ENCODE data around the gene CCDC141.

DNA sequence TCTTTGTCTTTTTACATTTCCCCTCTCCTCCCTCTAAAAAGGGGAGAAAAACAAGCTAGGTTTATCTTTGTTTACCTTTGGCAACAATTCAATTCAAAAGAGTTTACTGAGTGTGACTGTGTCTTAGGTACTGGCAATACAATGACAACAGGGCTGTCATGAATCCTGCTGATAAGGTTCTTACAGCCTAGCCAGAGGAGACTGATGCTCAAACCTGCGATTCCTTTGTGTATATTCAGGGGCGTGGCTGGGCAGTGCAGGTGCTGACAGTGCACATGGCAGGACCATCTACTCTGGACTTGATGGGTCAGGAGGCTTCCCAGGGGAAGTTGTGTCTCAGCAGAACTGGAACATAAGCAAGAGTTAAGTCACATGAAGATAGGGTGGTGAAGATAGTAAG lies 219.5 kb downstream of the CCDC141 start:
- TF ChIP-seq, protein P1, sequence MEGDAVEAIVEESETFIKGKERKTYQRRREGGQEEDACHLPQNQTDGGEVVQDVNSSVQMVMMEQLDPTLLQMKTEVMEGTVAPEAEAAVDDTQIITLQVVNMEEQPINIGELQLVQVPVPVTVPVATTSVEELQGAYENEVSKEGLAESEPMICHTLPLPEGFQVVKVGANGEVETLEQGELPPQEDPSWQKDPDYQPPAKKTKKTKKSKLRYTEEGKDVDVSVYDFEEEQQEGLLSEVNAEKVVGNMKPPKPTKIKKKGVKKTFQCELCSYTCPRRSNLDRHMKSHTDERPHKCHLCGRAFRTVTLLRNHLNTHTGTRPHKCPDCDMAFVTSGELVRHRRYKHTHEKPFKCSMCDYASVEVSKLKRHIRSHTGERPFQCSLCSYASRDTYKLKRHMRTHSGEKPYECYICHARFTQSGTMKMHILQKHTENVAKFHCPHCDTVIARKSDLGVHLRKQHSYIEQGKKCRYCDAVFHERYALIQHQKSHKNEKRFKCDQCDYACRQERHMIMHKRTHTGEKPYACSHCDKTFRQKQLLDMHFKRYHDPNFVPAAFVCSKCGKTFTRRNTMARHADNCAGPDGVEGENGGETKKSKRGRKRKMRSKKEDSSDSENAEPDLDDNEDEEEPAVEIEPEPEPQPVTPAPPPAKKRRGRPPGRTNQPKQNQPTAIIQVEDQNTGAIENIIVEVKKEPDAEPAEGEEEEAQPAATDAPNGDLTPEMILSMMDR (IDR thresholded peaks at IDR 0.05): no peak
- TF ChIP-seq POLR2A (IDR thresholded peaks at IDR 0.05): no peak
